Left cardiac atrium (tissue), 4 donors: ENCODE results near the gene SKA3. TPM values are rescaled to one million over a fixed set of nuclear protein-coding genes. Genes with fewer than 3 reads are reported as not detected.

ENCODE experiments used
- ATAC-seq, 2 donors: fragments of 200-7000 bp; cut with Tn5 transposase; one replicate each; pipeline ENCODE4 v1.9.1; 2020; ENCODE audit warnings: mild to moderate bottlenecking in 2 of 2, moderate library complexity in 2 of 2
- DNase-seq: peaks from one replicate; pipeline ENCODE4 v3.0.0-alpha.2; 2020
- intact Hi-C, 2 donors: fragments of 100-400 bp; cut with DNase I; formaldehyde crosslinking; loops; one replicate each; pipeline versions ENCODE4 v1.14.1 to v1.15.1; 2022 to 2023
- total RNA-seq, 2 donors: library from RNA; stranded (reverse); fragmentation: NEBNext Ultra II Directional; extraction: Animal tissue kit (Norgen Biotek cat#: 25700); gene quantifications; one replicate each; pipeline ENCODE4 v1.2.1, GENCODE V29; 2021
- donor health status: DM: no; HTN: yes; CAD: no.
- donor health status: DM: no; HTN: yes; CAD: no; lungs with severe emphysema.
- donor health status: DM: yes; HTN: yes; CAD: no.
- donor health status: Dilated cardiomyopathy.

The SKA3 gene
- total RNA-seq, 2 donors from 2014 or later: 0.24 to 1.1 TPM

DNA sequence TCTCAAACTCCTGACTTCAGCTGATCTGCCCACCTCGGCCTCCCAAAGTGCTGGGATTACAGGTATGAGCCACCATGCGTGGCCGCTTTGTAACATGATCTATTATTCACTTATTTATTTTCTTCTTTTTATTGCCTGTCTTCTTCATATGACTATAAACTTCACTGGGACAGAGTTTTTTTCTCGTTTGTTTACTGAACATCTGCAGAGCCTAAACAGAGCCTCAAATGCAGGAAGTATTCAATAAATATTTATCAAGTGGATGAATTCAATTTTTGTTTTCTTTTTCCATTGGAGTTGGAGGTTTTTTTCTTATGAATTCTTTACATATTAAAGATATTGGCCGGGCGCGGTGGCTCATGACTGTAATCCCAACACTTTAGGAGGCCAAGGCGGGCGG is 54.7 kb downstream of the SKA3 start:
- ATAC-seq (no peak), DNase-seq (no peak)
- intact Hi-C loops: no loop called here

DNA sequence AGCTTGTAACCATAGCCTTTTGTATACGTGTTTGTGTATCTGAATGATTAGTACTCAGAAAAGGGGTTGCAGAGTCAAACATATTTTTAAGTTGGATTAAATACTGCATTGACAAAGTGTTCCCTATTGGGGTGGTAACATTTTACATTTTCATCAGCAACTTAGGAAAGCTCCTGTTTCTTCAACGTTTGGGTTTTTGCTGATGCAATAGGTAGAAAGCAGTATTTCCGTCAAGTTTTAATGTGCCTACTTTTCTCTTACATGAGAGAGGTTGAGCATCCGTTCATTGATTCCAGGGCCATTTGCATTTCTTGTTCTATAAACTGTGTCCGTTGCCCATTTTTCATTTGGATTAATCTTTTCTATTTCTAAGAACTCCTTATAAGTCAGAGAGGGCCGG is 56.2 kb downstream of the SKA3 start:
- no peak for ATAC-seq
- intact Hi-C loops: no loop called here
- DNase-seq: no peak

DNA sequence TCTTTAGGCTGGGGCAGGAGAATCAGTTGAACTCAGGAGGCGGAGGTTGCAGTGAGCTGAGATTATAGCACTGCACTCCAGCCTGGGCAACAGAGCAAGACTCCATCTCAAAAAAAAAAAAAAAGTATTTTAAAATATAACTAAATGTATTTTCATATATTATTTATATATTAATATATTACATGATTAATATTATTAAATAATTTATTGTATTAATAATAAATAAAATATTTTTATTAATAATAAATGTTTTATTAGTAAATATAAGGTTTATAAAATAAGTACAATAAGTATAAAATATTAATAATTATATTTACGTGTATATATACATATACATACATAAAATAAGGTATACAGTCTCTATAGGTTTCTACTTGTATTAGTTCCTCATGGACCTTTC is 56.8 kb downstream of the SKA3 start:
- DNase-seq (no peak), ATAC-seq (no peak)
- intact Hi-C loops: loop anchor here in 1 of 2 donors (10.0 kb wide), 1 partner anchor 355 kb away; no protein-coding TSS in a partner anchor

DNA sequence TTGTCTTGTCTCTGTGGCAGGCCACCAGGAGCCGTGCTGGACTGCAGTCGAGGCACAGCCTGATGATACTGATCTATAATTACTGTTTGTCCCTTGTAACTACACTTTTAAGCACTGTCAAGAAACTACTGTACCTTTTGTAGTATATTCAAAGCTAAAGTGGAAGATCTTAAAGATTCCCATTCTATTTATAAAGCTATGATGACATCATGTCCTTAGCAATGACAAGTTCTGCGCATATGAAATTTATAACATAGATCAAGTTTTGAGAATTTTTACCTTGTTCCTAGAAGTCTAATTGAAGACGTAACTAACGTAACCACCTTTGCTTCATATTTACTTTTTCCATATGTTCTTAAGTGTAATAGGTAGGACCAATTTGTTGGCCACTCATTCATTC is 58.2 kb downstream of the SKA3 start:
- intact Hi-C loops: loop anchor here in 1 of 2 donors (10.0 kb wide), 1 partner anchor 357 kb away; no protein-coding TSS in a partner anchor
- ATAC-seq: no peak

DNA sequence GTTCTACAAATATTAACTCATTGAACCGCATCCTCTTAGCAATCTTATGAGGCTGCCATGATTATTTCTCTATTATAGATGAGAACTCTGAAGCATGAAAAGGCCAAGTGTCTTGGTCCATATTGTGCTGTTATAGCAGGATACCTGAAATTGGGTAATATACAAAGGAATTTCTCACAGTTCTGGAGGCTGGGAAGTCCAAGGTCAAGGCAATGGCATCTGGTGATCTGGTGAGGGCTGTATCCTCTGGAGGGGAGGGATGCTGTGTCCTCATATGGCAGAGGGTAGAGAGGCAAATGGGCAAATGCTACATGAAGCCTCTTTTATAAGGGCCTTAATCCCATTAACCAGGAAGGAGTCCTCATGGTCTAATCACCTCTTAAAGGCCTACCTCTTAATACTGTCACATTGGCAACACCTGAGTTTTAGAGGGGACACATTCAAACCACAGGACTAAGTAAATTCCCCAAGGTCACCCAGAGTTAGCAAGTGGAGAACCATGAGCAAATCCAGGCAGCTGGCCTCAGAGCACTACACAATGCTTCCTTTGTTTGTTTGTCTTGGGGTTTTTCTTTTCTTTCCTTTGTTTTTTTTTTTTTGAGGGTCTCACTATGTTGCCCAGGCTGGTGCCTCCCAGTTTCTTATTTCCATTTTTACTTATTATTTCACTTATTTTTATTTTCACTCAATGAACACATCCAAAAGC is 59.1 kb downstream of the SKA3 start:
- no peak for ATAC-seq
- intact Hi-C loops: loop anchor here in 1 of 2 donors (10.0 kb wide), 1 partner anchor 358 kb away; no protein-coding TSS in a partner anchor

More for the DNA sequence above, 58.2 kb downstream of the SKA3 start:
- DNase-seq: no peak

DNA sequence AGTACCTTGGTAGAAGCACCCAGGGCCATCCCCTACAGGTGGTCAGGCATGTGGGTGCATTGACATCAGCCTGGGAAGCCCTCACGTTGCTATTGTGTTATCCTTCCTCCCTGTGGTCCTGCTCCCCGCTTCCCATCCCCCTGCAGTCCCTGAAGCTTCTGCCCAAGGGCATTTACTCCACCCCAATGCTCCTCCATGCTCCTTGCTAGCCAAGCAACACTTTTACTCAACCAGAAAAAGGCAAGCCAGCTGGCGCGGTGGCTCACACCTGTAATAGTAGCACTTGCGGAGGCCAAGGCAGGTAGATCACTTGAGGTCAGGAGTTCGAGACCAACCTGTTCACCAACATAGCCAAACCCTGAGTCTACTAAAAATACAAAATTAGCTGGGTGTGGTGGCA is 60.2 kb downstream of the SKA3 start:
- no peak for DNase-seq
- intact Hi-C loops: loop anchor here in 1 of 2 donors (10.0 kb wide), 1 partner anchor 359 kb away; no protein-coding TSS in a partner anchor
- no peak for ATAC-seq

More for the DNA sequence above, 59.1 kb downstream of the SKA3 start:
- no peak for DNase-seq

DNA sequence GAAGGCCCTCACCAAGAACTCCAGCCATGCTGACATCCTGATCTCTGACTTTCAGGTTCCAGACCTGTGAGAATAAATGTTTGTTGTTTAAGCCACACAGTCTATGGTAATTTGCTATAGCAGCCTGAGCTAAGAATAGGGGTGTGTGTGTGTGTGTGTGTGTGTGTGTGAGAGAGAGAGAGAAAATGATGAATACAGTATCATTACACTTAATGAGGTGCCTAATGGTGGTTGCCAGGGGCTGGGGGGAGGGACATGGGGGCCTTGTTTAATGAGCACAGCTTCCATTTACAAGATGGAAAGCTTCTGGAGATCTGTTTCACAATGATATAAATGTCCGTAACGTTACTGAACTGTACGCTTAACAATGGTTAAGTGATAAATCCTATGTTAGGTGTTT is 61.1 kb downstream of the SKA3 start:
- no peak for DNase-seq
- intact Hi-C loops: loop anchor here in 1 of 2 donors (10.0 kb wide), 1 partner anchor 360 kb away; no protein-coding TSS in a partner anchor

DNA sequence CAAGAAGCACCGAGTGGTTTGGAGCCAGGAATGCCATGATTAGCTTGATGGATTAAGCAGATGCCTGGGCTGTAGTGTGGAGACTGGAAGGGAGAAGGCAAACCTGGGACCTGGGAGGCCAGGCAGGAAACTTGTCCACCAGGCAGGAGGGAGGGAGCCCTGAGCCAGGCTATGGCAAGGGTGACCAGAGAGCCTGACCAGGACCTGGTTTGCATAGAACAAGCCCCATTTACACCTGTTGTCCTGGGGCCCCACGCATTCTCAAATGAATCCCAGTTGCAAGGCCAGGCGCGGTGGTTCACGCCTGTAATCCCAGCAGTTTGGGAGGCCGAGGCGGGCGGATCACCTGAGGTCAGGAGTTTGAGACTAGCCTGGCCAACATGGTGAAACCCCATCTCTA is 64.8 kb downstream of the SKA3 start:
- no peak for ATAC-seq

More for the DNA sequence above, 61.1 kb downstream of the SKA3 start:
- no peak for ATAC-seq

DNA sequence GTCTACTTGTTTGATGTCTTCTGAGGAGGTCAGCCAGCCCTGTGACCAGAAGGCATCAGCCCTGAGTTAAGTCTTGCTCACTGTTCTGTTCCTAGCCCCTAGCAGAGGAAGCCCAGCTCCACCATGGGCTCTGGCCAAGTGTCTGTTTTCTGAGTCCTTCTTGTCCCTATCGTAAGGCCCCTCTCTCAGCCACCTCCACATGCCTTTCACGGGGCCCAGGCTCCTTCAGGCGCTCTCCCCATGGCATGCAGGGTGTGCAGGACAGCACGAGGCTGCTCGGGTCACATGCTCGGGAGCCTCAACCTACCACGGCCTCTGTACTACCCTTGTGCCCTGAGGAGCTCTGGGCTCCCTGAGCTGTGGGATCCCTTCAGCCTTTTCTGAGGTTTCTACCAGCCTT is 67.2 kb downstream of the SKA3 start:
- no peak for ATAC-seq
- intact Hi-C loops: no loop called here

More for the DNA sequence above, 64.8 kb downstream of the SKA3 start:
- no peak for DNase-seq
- intact Hi-C loops: loop anchor here in 1 of 2 donors (10.0 kb wide), 1 partner anchor 363 kb away; no protein-coding TSS in a partner anchor

DNA sequence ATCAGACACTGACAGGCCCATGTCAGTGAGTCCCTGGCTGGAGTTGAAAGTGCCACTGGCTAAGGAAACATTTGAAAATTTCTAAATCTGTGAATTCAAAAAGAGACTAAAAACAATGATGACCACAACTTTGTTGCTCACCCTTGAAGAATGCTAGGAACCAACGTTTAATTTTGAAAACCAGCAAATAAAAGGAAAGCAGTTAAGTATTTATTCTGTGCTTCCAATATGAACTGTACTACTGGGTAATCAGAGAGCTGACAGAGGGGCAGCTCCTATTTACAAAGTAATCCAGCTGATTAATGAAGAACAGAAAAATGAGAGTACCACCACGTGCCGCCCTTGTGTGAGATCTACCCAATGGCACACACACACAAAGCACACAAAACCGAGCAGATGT is 70.3 kb downstream of the SKA3 start:
- intact Hi-C loops: no loop called here
- ATAC-seq (no peak), DNase-seq (no peak)

More for the DNA sequence above, 67.2 kb downstream of the SKA3 start:
- DNase-seq: no peak

DNA sequence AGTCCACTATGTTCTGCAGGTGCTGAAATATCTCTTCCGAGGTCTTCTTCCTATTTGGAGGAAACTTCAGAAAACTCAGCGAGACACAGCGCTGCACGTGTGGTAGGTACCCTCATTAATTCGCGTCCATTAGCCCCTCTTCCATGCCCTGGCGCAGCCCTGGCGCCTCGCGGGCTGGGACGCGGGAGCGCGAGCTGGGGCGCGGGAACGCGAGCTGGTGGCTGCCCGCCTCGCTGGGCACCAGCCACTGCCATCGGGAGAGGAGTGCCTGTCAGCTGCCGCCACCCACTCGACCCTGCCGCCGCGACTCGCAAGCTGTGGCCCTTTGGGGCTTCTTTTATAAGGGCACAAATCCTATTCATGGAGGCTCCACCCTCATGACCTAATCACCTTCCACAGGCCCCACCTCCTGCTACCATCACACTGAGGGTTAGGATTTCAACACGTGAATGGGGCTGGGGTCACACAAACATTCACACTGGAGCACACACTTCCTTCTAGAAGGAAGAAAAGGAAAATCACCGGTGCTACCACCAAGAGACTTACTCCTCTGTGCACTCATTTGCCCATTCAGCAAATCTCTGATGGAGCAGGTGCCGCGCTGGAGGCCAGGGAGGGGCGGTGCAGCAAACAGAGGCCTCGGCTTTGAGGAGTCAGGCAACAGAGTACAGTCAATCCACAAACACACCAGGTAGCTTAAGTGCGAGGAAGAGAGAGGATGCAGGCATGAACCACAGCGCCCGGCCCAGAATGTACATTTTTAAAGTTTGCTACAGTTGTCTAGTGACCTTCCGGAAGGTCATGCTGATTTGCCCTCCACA is 71.9 kb downstream of the SKA3 start:
- intact Hi-C loops: no loop called here
- no peak for DNase-seq
- ATAC-seq: no peak

Other genes with a start within 250 kb of the SKA3 start
- gene LATS2, start 115.0 kb downstream of the SKA3 start, total RNA-seq: 10 to 100 TPM; 19.3 to 30.9 TPM
- gene SAP18, start 36.4 kb downstream of the SKA3 start, total RNA-seq: 100 to 1,000 TPM; 215 to 243 TPM
- 10 to 100 TPM; 18.8 to 20.1 TPM for gene MRPL57, start 106 bp upstream of the SKA3 start, total RNA-seq